NCI-H146 treated with DMSO at 0.1 percent for 48 hours (cell line): Measurements from ENCODE around the gene SRMS.
"Not testable (repeated sequence)": the region's sequence is repeated elsewhere in the genome, so short reads cannot be mapped to it uniquely, and the experiment has no call there.

Source experiments
- DNase-seq: peaks from one replicate; lab custom pipeline; 2025; ENCODE audit not compliant: unreplicated experiment; lab: John Stamatoyannopoulos, UW

The SRMS gene

GRCh38 chr20:63525185-63525584 lies 22.4 kb downstream of the SRMS start:
- no peak for DNase-seq

DNA sequence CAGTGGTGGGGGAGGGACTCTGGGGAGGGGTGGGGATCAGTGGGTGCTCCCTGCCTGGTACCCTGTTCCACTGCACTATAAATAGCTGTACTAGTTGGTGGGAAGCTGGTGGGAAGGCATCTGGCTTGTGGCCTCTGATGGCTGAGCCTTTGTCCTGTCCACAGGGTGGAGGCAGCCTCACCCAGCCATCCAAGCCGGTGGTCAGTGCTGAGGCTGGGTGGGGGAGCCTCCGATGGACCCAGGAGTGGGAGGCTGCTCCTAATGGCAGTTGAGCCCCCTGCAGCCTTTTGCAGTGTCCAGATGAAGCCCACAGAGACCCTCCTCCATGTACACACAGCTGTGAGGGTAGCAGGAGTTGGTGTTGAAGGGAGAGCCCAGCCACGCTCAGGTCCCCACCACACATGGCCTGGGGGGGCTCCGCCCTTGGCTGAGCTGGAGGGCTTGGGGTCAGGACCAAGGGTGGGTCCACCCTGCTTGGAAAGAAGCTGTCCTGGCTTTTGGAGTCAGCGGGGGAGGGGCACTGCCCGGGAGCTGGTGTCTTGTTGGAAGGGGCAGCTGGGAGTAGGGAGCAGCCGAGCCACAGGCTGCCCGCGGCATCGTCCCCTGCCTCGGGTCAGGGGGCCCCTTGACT lies 24.5 kb downstream of the SRMS start:
- no peak for DNase-seq

DNA sequence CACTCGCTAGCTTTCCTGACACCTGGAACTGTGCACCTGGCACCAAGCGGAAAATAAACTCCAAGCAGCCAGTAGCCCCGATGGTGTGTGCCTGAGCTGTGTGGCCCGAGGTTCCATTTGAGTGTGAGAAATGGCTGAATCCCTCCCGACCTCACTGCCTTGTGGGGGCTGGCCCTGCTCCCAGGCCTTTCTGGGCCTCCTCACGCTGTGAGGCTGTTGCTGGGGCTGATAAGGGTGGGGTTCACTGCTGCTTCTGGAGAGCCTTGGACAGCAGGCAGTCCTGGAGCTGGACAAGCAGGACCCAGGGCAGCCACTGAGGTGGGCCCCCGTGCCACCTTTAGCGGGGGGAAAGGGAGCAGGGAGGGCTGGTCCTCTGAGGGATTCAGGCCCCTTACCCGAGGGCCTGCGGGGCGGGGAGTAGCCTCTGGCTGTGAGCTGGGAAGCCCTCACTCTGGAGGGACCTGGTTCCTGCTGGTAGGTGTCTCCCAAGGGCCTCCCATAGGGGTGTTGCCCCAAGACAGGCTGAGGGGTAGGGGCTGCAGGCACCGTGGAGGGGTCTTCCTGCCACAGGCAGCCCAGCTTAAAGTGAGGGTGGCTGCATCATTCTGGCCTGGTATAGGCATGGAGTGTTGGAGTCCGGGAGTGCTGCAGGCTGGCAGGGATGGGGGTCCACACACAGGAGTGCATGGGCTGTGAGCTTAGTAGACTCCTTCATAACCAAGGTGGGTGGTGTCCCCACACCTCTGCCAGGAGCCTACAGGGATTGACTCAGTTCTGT lies 25.3 kb downstream of the SRMS start:
- no peak for DNase-seq

- DNase-seq: no peak
Observed at GRCh38 chr20:63521602-63522001, 25.9 kb downstream of the SRMS start.

DNA sequence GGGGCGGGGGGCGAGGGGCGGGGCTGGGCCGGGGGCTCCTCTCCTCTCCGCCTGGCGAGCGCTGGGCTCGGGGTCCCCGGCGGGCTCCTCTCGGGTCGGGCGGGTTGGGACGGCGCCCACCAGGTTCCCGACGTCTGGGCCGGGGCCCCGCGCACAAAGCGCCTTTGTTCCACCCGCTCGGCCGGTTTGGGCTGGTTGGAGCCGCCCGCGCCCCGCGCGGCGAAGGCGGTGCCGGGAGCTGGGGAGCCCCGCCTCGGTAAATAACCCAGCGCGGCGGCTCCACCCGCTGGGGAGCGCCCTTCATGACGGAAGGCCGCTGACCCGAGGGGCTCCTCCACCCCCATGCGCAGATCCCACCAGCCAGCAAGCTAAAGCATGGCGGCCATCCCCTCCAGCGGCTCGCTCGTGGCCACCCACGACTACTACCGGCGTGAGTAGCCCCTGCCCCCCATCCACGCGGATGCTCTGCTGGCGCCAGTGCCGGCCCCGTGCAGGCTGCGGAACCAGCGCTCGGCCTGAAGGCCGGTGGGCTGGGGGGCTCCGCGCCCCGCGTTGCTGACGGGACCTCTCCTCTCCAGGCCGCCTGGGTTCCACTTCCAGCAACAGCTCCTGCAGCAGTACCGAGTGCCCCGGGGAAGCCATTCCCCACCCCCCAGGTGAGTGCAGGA lies 26.5 kb downstream of the SRMS start:
- peak; percentile 31 for DNase-seq

DNA sequence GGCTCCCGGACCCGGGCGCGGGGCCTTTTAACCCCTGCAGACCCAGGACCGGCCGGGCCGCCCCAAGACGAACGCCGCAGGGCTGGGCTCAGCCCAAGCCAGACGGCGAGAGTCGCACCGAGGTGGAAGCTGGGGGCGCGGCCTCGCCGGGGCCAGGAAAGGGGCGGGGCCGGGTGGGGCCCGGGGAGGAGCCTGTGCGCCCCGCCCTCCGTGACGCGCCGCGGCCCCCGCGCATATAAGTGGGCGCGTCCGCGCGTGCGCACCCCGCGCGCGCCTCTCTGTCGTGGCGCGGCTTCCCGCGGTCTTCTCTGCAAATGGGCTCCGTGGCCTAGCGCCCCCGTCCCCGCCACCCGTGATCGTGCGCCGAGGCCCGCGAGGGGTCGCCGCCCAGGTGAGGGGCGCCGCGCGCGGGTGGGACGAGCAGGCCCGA lies 27.0 kb downstream of the SRMS start, which contains the start of gene PPDPF:
Gene PPDPF (plus strand): TSS at position 262 of the 430 bp plus-strand sequence. CDS start 544 bp downstream, outside the sequence.
- DNase-seq: peak; percentile 68

DNA sequence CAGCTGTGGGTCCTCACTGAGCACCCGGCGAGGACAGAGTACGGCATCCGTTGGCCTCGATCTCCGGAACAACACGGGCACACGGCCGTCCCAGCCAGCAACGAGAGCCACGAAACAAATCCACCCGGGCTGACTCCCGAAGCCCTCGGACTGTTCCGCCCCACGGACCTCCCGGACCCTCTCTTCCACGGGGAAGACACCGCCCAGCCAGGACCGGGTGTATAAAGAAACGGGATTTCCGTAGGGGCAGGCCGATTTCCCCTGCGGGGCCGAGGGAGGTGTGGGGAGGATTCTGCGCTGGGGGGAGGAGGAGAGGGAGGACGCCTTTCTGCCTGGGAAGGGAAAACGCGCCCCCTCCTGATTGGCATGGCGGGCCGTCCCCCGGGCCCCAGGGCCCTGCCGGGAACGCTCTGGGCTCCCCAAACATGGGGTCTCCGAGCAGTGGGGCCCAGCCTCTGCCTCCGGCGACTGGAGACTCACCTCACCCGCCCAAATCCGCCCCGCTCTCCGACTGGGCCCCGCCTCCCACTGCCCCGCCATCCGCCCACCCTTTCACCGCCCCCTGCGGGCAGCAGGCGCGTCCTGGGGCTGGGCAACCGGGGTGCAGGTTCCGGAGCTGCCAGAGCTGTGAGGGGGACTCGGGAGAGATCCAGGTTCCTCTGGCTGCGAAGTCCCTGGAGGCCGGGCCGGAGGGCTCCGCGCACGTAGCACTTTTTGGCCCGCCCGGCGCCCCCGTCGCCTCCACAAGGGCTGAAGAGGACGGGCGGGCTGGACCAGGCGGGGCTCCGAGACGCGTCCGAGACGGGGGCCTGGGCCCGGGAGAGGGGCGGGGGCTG lies 27.7 kb downstream of the SRMS start:
- DNase-seq: peak; percentile 68

GRCh38 chr20:63518946-63519667 lies 28.4 kb downstream of the SRMS start:
- DNase-seq: no peak

GRCh38 chr20:63518351-63518861 lies 29.1 kb downstream of the SRMS start:
- DNase-seq: no peak

- no peak for DNase-seq
Observed at GRCh38 chr20:63517376-63518309, 29.9 kb downstream of the SRMS start.

DNA sequence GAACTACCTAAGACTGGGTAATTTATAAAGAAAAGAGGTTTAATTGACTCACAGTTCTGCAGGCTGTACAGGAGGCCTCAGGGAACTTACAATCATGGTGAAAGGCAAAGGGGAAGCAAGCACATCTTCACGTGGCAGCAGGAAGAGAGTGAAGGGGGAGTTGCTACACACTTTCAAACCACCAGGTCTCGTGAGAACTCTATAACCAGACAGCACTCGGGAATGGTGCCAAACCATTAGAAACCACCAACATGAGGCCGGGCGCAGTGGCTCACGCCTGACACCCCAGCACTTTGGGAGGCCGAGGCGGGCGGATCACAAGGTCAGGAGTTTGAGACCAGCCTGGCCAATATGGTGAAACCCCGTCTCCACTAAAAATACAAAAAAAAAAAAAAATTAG lies 33.0 kb downstream of the SRMS start:
- DNase-seq: not testable (repeated sequence)

DNA sequence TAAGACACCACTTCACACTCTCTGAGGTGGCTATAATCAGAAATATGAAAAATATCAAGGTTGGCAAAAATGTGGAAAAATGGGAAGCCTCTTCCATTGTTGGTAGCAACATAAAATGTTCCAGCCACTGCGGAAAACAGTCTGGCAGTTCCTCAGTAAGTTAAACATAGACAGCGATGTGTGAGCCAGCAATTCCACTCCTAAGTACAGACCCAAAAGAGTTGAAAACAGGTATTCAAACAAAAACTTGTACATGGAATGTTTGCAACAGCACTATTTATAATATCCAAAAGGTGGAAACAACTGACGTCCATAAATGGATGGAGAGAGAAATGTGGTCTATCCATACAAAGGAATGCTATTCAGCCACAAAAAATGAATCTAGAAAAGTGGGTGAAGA lies 34.3 kb downstream of the SRMS start:
- no peak for DNase-seq

GRCh38 chr20:63509088-63509564 lies 38.4 kb downstream of the SRMS start:
- no peak for DNase-seq

GRCh38 chr20:63508072-63508768 lies 39.3 kb downstream of the SRMS start:
- no peak for DNase-seq

GRCh38 chr20:63507083-63507743 lies 40.3 kb downstream of the SRMS start:
- DNase-seq: no peak

- no peak for DNase-seq
Observed at GRCh38 chr20:63505723-63506122, 41.8 kb downstream of the SRMS start.

- no peak for DNase-seq
Observed at GRCh38 chr20:63505281-63505680, 42.3 kb downstream of the SRMS start.

GRCh38 chr20:63504642-63505041 lies 42.9 kb downstream of the SRMS start:
- no peak for DNase-seq
